ENCODE results near the gene DRC3. TPM values are rescaled to one million over a fixed set of nuclear protein-coding genes. Genes with fewer than 3 reads are reported as not detected.

DRC3 gene
- total RNA-seq, 1 donor from 2014 or later: under 0.01 TPM

GRCh38 chr17:17934214-17934613 lies 38.4 kb upstream of the DRC3 start:
- Histone ChIP-seq H3K27me3 (ENCODE audit: control insufficient read depth, insufficient read depth, low read length) (no peaks in the 10 kb centered on the region), H3K36me3 (ENCODE audit: control insufficient read depth, insufficient read depth, low read length) (no peaks in the 10 kb centered on the region), H3K4me3 (ENCODE audit: low read depth, low read length) (no peak overlapping the region)
- no peak for FAIRE-seq
- DNase-seq (ENCODE audit: low read depth): no peak
- TF ChIP-seq CTCF (IDR thresholded peaks at IDR 0.05; ENCODE audit: insufficient read depth, low read length, severe bottlenecking): no peak

- no peak for TF ChIP-seq CTCF (IDR thresholded peaks at IDR 0.05; ENCODE audit: insufficient read depth, low read length, severe bottlenecking)
- DNase-seq (ENCODE audit: low read depth) (no peak), FAIRE-seq (no peak)
- no peaks in the 10 kb centered on the region for H3K36me3 ChIP-seq (ENCODE audit: control insufficient read depth, insufficient read depth, low read length)
- no peaks in the 10 kb centered on the region for H3K27me3 ChIP-seq (ENCODE audit: control insufficient read depth, insufficient read depth, low read length)
- no peak overlapping the region for H3K4me3 ChIP-seq (ENCODE audit: low read depth, low read length)
Observed at GRCh38 chr17:17934806-17935205, 37.9 kb upstream of the DRC3 start.

GRCh38 chr17:17935321-17936271 lies 37.1 kb upstream of the DRC3 start:
- TF ChIP-seq CTCF (IDR thresholded peaks at IDR 0.05; ENCODE audit: insufficient read depth, low read length, severe bottlenecking): no peak
- no peaks in the 10 kb centered on the region for H3K27me3 ChIP-seq (ENCODE audit: control insufficient read depth, insufficient read depth, low read length)
- FAIRE-seq: no peak
- no peaks in the 10 kb centered on the region for H3K36me3 ChIP-seq (ENCODE audit: control insufficient read depth, insufficient read depth, low read length)
- H3K4me3 ChIP-seq (ENCODE audit: low read depth, low read length): no peak overlapping the region
- peak; percentile 69 for DNase-seq (ENCODE audit: low read depth)

- FAIRE-seq (no peak), DNase-seq (ENCODE audit: low read depth) (no peak)
- no peak for TF ChIP-seq CTCF (IDR thresholded peaks at IDR 0.05; ENCODE audit: insufficient read depth, low read length, severe bottlenecking)
- Histone ChIP-seq H3K27me3 (ENCODE audit: control insufficient read depth, insufficient read depth, low read length) (no peaks in the 10 kb centered on the region), H3K36me3 (ENCODE audit: control insufficient read depth, insufficient read depth, low read length) (no peaks in the 10 kb centered on the region), H3K4me3 (ENCODE audit: low read depth, low read length) (no peak overlapping the region)
Observed at GRCh38 chr17:17937201-17937853, 35.3 kb upstream of the DRC3 start.

GRCh38 chr17:17937958-17938357 lies 34.7 kb upstream of the DRC3 start:
- H3K36me3 ChIP-seq (ENCODE audit: control insufficient read depth, insufficient read depth, low read length): no peaks in the 10 kb centered on the region
- DNase-seq (ENCODE audit: low read depth): no peak
- FAIRE-seq: no peak
- no peak for TF ChIP-seq CTCF (IDR thresholded peaks at IDR 0.05; ENCODE audit: insufficient read depth, low read length, severe bottlenecking)
- H3K27me3 ChIP-seq (ENCODE audit: control insufficient read depth, insufficient read depth, low read length): no peaks in the 10 kb centered on the region
- no peak overlapping the region for H3K4me3 ChIP-seq (ENCODE audit: low read depth, low read length)

Measured in bronchial epithelial cell (primary cell).